ENCODE measurements around the gene CFAP300.

CFAP300 gene

GRCh38 chr11:102047305-102047924, at the start of gene CFAP300:
CFAP300 (plus strand) TSS chr11:102047437; CDS start chr11:102047471, 34 bp downstream.
- DNase-seq (ENCODE audit: low read depth in 2 of 3, low spot score in 2 of 3) = peak; percentile 9 to 13 (median 11)

- no peak for DNase-seq (ENCODE audit: low read depth in 2 of 3, low spot score in 2 of 3)
Measured at GRCh38 chr11:102001657-102002338, 45.4 kb upstream of the CFAP300 start.

- DNase-seq (ENCODE audit: low read depth in 2 of 3, low spot score in 2 of 3) = no peak
Measured at GRCh38 chr11:102004220-102004619, 43.0 kb upstream of the CFAP300 start.

GRCh38 chr11:102005306-102005705, 41.9 kb upstream of the CFAP300 start:
- DNase-seq (ENCODE audit: low read depth in 2 of 3, low spot score in 2 of 3) = no peak

- no peak for DNase-seq (ENCODE audit: low read depth in 2 of 3, low spot score in 2 of 3)
Measured at GRCh38 chr11:102006835-102007566, 40.2 kb upstream of the CFAP300 start.

GRCh38 chr11:102007567-102008437, 39.4 kb upstream of the CFAP300 start:
- no peak for DNase-seq (ENCODE audit: low read depth in 2 of 3, low spot score in 2 of 3)

- DNase-seq (ENCODE audit: low read depth in 2 of 3, low spot score in 2 of 3) = no peak
Measured at GRCh38 chr11:102010776-102011494, 36.3 kb upstream of the CFAP300 start.

- DNase-seq (ENCODE audit: low read depth in 2 of 3, low spot score in 2 of 3) = no peak
Measured at GRCh38 chr11:102012946-102013345, 34.3 kb upstream of the CFAP300 start.

- DNase-seq (ENCODE audit: low read depth in 2 of 3, low spot score in 2 of 3) = no peak
Measured at GRCh38 chr11:102014756-102015155, 32.5 kb upstream of the CFAP300 start.

GRCh38 chr11:102017026-102017425, 30.2 kb upstream of the CFAP300 start:
- no peak for DNase-seq (ENCODE audit: low read depth in 2 of 3, low spot score in 2 of 3)

GRCh38 chr11:102026217-102026616, 21.0 kb upstream of the CFAP300 start:
- DNase-seq (ENCODE audit: low read depth in 2 of 3, low spot score in 2 of 3) = no peak

- no peak for DNase-seq (ENCODE audit: low read depth in 2 of 3, low spot score in 2 of 3)
Measured at GRCh38 chr11:102026959-102027358, 20.3 kb upstream of the CFAP300 start.

- no peak for DNase-seq (ENCODE audit: low read depth in 2 of 3, low spot score in 2 of 3)
Measured at GRCh38 chr11:102036757-102037156, 10.5 kb upstream of the CFAP300 start.

- DNase-seq (ENCODE audit: low read depth in 2 of 3, low spot score in 2 of 3) = no peak
Measured at GRCh38 chr11:102046841-102047240, 396 bp upstream of the CFAP300 start.

- no peak for DNase-seq (ENCODE audit: low read depth in 2 of 3, low spot score in 2 of 3)
Measured at GRCh38 chr11:102050927-102051575, 3.8 kb downstream of the CFAP300 start.

- no peak for DNase-seq (ENCODE audit: low read depth in 2 of 3, low spot score in 2 of 3)
Measured at GRCh38 chr11:102061276-102061675, 14.0 kb downstream of the CFAP300 start.

- no peak for DNase-seq (ENCODE audit: low read depth in 2 of 3, low spot score in 2 of 3)
Measured at GRCh38 chr11:102062106-102062505, 14.9 kb downstream of the CFAP300 start.

- no peak for DNase-seq (ENCODE audit: low read depth in 2 of 3, low spot score in 2 of 3)
Measured at GRCh38 chr11:102064316-102064715, 17.1 kb downstream of the CFAP300 start.

- no peak for DNase-seq (ENCODE audit: low read depth in 2 of 3, low spot score in 2 of 3)
Measured at GRCh38 chr11:102070766-102071165, 23.5 kb downstream of the CFAP300 start.

All from activated CD8-positive, alpha-beta memory T cell treated with anti-CD3 and anti-CD28 coated beads for 48 hours (primary cell).